ENCODE measurements around the gene EMSY. TPM values are rescaled to one million over a fixed set of nuclear protein-coding genes. Genes with fewer than 3 reads are reported as not detected.
"Not testable (repeated sequence)": the region's sequence is repeated elsewhere in the genome, so short reads cannot be mapped to it uniquely, and the experiment has no call there.

EMSY gene
- polyA plus RNA-seq: 16.3 TPM
- long read RNA-seq, donor 1: 0 reads
- long read RNA-seq, donor 2, partial matches to known transcripts: 5 of 5 reads
- long read RNA-seq, donor 2, other reads (novel, unspliced or antisense): 0 of 5 reads
- long read RNA-seq, donor 3: 0 reads
- long read RNA-seq, donor 4: 0 reads
- long read RNA-seq, donor 5: 0 reads
- long read RNA-seq, donor 6, partial matches to known transcripts: 0 of 1 reads
- long read RNA-seq, donor 6, other reads (novel, unspliced or antisense): 0 of 1 reads
- long read RNA-seq, donor 7, partial matches to known transcripts: 0 of 2 reads
- long read RNA-seq, donor 7, other reads (novel, unspliced or antisense): 0 of 2 reads
- long read RNA-seq, donor 8: 0 reads
- long read RNA-seq, donor 9, partial matches to known transcripts: 0 of 1 reads
- long read RNA-seq, donor 9, other reads (novel, unspliced or antisense): 0 of 1 reads
- long read RNA-seq, donor 10: 0 reads
- long read RNA-seq, donor 11, partial matches to known transcripts: 0 of 2 reads
- long read RNA-seq, donor 11, other reads (novel, unspliced or antisense): 0 of 2 reads

DNA sequence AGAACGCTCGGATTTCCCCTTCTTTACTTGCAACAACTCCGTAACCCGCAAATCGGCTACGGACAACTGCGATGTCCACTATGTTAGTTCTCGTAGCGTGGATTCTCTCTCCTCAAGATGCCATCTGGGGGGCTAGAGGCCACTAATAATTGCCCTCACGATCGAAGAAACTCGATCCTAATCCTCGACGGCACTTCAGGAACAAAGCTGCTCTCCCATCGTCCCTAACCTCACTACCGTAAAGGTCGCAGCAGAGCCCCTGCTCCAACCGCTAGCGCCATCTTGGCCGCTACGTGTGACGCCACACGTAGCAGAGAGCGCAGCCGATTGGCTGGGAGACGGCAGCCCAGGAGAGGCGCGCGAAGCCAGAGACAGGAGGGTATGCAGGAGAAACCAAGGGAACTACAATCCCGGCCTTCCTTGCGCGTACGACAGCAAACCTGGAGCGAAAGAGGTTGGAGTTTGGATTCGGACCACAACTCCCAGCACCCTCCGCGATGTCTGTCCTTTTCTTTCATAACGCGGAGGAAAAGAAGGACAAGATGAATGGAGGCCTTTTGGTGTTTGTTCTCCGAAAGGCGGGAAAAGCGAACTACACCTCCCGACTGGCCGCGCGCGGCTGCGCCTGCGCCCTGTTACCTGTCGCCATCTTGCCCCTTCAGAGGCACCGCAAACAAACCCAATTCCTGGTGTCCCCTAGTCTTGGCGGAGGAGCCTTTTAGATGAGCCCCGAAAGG is at the start of gene EMSY:
Gene EMSY, plus strand, starts transcription at position 635 of the 737 bp plus-strand sequence. CDS start 1,921 bp downstream, outside the sequence.
- Histone ChIP-seq H3K36me3 (ENCODE audit: control insufficient read depth, insufficient read depth, low read length) (peaks cover 8% of the 10 kb centered on the region), H3K27ac (ENCODE audit: low read length) (peak within 1 kb of the TSS; percentile 85)

DNA sequence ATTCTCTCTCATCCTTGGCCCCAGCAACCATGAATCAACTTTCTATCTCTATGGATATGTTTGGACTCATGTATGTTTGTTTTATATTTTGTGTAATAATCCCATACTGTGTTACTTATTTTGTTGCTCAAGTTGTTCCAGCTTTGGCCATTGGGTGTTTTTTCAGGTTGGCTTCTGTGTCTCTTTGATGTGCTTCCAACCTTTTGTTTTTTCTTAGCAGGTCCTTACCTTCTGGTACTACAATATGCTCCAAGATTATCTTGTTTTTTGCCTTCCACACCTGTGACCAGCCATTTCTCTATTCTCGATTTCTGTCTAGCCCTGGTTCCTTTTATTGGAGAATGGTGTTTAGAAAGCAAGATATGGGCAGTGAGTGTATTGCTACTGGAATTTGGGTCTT is 49.5 kb upstream of the EMSY start:
- Histone ChIP-seq H3K36me3 (ENCODE audit: control insufficient read depth, insufficient read depth, low read length) (no peaks in the 10 kb centered on the region), H3K9me3 (ENCODE audit: control insufficient read depth, low read depth, low read length) (no peaks in the 10 kb centered on the region), H3K4me1 (ENCODE audit: control insufficient read depth, insufficient read depth, low read length) (no peaks in the 10 kb centered on the region), H3K27ac (ENCODE audit: low read length) (no peak overlapping the region), H3K27me3 (ENCODE audit: control insufficient read depth, insufficient read depth, low read length) (no peaks in the 10 kb centered on the region), H3K4me3 (ENCODE audit: low read length) (no peak overlapping the region)
- DNase-seq: no peak
- WGBS (ENCODE audit: insufficient coverage, low lambda C conversion rate): no CpG with 5 or more reads among the region's 1 CpG

More for the DNA sequence above, at the start of gene EMSY:
- Histone ChIP-seq H3K27me3 (ENCODE audit: control insufficient read depth, insufficient read depth, low read length) (no peaks in the 10 kb centered on the region), H3K4me3 (ENCODE audit: low read length) (peak within 1 kb of the TSS; percentile 92), H3K9me3 (ENCODE audit: control insufficient read depth, low read depth, low read length) (no peaks in the 10 kb centered on the region), H3K4me1 (ENCODE audit: control insufficient read depth, insufficient read depth, low read length) (peaks cover 2% of the 10 kb centered on the region)
- DNase-seq: peak; percentile 99 to 100
- WGBS (ENCODE audit: insufficient coverage, low lambda C conversion rate): no CpG with 5 or more reads among the region's 53 CpGs

GRCh38 chr11:76397383-76397782 is 47.4 kb upstream of the EMSY start:
- Histone ChIP-seq H3K36me3 (ENCODE audit: control insufficient read depth, insufficient read depth, low read length) (no peaks in the 10 kb centered on the region), H3K4me1 (ENCODE audit: control insufficient read depth, insufficient read depth, low read length) (no peaks in the 10 kb centered on the region), H3K4me3 (ENCODE audit: low read length) (no peak overlapping the region), H3K27ac (ENCODE audit: low read length) (no peak overlapping the region), H3K9me3 (ENCODE audit: control insufficient read depth, low read depth, low read length) (no peaks in the 10 kb centered on the region), H3K27me3 (ENCODE audit: control insufficient read depth, insufficient read depth, low read length) (no peaks in the 10 kb centered on the region)
- WGBS (ENCODE audit: insufficient coverage, low lambda C conversion rate): 100% methylated on average over 3 of the region's 3 CpGs
- DNase-seq: no peak

- H3K36me3 ChIP-seq (ENCODE audit: control insufficient read depth, insufficient read depth, low read length): no peaks in the 10 kb centered on the region
- DNase-seq: no peak
- WGBS (ENCODE audit: insufficient coverage, low lambda C conversion rate): 100% methylated on average over 1 of the region's 1 CpG
- H3K4me1 ChIP-seq (ENCODE audit: control insufficient read depth, insufficient read depth, low read length): no peaks in the 10 kb centered on the region
- H3K27ac ChIP-seq (ENCODE audit: low read length): no peak overlapping the region
- H3K4me3 ChIP-seq (ENCODE audit: low read length): no peak overlapping the region
- no peaks in the 10 kb centered on the region for H3K27me3 ChIP-seq (ENCODE audit: control insufficient read depth, insufficient read depth, low read length)
- H3K9me3 ChIP-seq (ENCODE audit: control insufficient read depth, low read depth, low read length): no peaks in the 10 kb centered on the region
Measured at GRCh38 chr11:76400967-76401366, 43.9 kb upstream of the EMSY start.

- H3K4me1 ChIP-seq (ENCODE audit: control insufficient read depth, insufficient read depth, low read length); DNase-seq; H3K9me3 ChIP-seq (ENCODE audit: control insufficient read depth, low read depth, low read length); H3K36me3 ChIP-seq (ENCODE audit: control insufficient read depth, insufficient read depth, low read length); H3K27me3 ChIP-seq (ENCODE audit: control insufficient read depth, insufficient read depth, low read length); H3K27ac ChIP-seq (ENCODE audit: low read length); H3K4me3 ChIP-seq (ENCODE audit: low read length): not testable (repeated sequence)
- WGBS (ENCODE audit: insufficient coverage, low lambda C conversion rate): no CpG with 5 or more reads among the region's 8 CpGs
Measured at GRCh38 chr11:76401484-76401883, 43.3 kb upstream of the EMSY start.

DNA sequence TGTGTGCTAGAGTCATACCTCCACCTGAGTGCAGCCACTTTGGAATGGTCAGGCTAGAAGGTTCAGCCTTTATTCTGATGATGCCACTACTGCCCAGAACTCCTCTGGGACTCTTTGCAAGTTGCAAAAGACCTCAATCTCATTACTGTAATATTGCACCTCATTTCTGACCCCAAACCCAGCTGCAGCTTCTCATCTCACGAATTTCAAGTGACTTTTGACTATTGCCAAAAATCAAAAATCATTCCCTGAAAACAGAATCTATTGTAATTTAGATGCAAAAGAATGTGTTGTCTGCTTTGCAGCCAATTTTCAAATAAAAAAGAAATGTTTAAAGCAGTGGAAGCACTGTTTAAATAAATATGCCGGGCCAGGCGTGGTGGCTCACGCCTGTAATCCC is 38.5 kb upstream of the EMSY start:
- 100% methylated on average over 1 of the region's 4 CpGs for WGBS (ENCODE audit: insufficient coverage, low lambda C conversion rate)
- no peak for DNase-seq
- Histone ChIP-seq H3K27me3 (ENCODE audit: control insufficient read depth, insufficient read depth, low read length) (no peaks in the 10 kb centered on the region), H3K4me3 (ENCODE audit: low read length) (no peak overlapping the region), H3K4me1 (ENCODE audit: control insufficient read depth, insufficient read depth, low read length) (no peaks in the 10 kb centered on the region), H3K36me3 (ENCODE audit: control insufficient read depth, insufficient read depth, low read length) (no peaks in the 10 kb centered on the region), H3K9me3 (ENCODE audit: control insufficient read depth, low read depth, low read length) (no peaks in the 10 kb centered on the region), H3K27ac (ENCODE audit: low read length) (no peak overlapping the region)

DNA sequence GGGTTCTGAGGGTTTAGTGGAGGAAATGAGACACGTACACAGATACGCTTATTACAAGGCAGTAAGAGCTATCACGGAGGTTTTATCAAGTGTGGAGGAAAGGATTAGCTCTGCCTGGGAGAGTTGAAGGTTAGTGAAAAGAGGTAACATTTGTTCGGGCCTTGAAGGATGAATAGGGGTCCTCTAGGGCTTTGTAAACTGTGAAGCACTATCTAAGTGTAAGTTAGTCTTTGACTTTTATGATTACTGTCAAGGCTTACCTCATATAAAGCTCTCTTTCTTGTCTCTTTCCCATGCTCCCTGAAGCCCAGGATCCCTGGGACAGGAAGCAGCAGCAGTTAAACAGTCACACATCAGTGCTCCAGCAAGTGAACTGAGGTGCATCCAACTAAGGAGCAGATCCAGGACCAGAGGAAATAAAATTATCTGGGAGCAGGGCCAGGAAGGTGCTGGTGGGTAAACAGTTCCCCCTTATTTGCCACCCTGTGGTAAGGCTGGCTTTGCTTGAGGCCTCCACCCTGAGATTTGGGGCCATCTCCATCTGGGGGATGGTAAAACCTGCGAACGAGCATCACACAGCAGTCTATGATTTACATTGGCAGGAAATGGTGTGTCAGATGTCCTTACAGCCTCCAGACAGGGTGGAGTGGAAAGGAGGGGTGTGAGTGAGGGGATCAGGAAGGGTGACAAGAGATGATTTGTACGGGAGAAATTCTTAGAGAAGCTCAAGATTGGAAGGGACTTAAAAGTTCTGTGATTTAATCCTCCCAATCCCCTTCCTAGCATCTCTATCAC is 36.5 kb upstream of the EMSY start:
- Histone ChIP-seq H3K9me3 (ENCODE audit: control insufficient read depth, low read depth, low read length) (no peaks in the 10 kb centered on the region), H3K4me1 (ENCODE audit: control insufficient read depth, insufficient read depth, low read length) (no peaks in the 10 kb centered on the region), H3K27ac (ENCODE audit: low read length) (no peak overlapping the region), H3K36me3 (ENCODE audit: control insufficient read depth, insufficient read depth, low read length) (no peaks in the 10 kb centered on the region), H3K27me3 (ENCODE audit: control insufficient read depth, insufficient read depth, low read length) (no peaks in the 10 kb centered on the region), H3K4me3 (ENCODE audit: low read length) (no peak overlapping the region)
- 20% methylated on average over 3 of the region's 7 CpGs for WGBS (ENCODE audit: insufficient coverage, low lambda C conversion rate)
- no peak for DNase-seq

- Histone ChIP-seq H3K9me3 (ENCODE audit: control insufficient read depth, low read depth, low read length) (no peaks in the 10 kb centered on the region), H3K4me1 (ENCODE audit: control insufficient read depth, insufficient read depth, low read length) (no peaks in the 10 kb centered on the region), H3K27ac (ENCODE audit: low read length) (no peak overlapping the region), H3K4me3 (ENCODE audit: low read length) (no peak overlapping the region), H3K36me3 (ENCODE audit: control insufficient read depth, insufficient read depth, low read length) (no peaks in the 10 kb centered on the region), H3K27me3 (ENCODE audit: control insufficient read depth, insufficient read depth, low read length) (no peaks in the 10 kb centered on the region)
- DNase-seq: no peak
- WGBS (ENCODE audit: insufficient coverage, low lambda C conversion rate): no CpG with 5 or more reads among the region's 10 CpGs
Measured at GRCh38 chr11:76410851-76411357, 33.9 kb upstream of the EMSY start.

DNA sequence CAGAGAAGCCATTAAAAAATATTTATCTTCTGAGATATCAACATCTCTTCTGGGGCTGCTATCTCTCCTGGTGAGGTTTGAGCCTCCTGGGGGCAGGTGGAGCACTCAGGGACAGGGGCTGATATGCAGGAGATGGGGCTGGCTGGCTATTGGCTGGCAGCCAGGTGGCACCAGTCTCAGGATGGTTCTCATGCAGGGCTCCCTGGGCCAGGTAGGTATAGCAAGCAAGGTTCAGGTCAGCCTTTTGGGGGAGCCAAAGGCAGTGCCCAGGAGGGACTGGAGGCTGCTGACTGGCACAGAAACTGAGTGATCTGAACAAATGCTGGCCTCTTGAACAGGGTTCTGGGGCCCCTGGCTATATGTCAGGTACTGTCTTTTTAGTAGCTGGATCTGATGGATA is 29.7 kb upstream of the EMSY start:
- no peak for DNase-seq
- Histone ChIP-seq H3K36me3 (ENCODE audit: control insufficient read depth, insufficient read depth, low read length) (no peaks in the 10 kb centered on the region), H3K9me3 (ENCODE audit: control insufficient read depth, low read depth, low read length) (no peaks in the 10 kb centered on the region), H3K4me3 (ENCODE audit: low read length) (no peak overlapping the region), H3K27me3 (ENCODE audit: control insufficient read depth, insufficient read depth, low read length) (no peaks in the 10 kb centered on the region), H3K4me1 (ENCODE audit: control insufficient read depth, insufficient read depth, low read length) (no peaks in the 10 kb centered on the region), H3K27ac (ENCODE audit: low read length) (no peak overlapping the region)

- H3K27me3 ChIP-seq (ENCODE audit: control insufficient read depth, insufficient read depth, low read length): no peaks in the 10 kb centered on the region
- H3K4me1 ChIP-seq (ENCODE audit: control insufficient read depth, insufficient read depth, low read length): no peaks in the 10 kb centered on the region
- no peaks in the 10 kb centered on the region for H3K9me3 ChIP-seq (ENCODE audit: control insufficient read depth, low read depth, low read length)
- no peak overlapping the region for H3K27ac ChIP-seq (ENCODE audit: low read length)
- no CpG with 5 or more reads among the region's 3 CpGs for WGBS (ENCODE audit: insufficient coverage, low lambda C conversion rate)
- H3K36me3 ChIP-seq (ENCODE audit: control insufficient read depth, insufficient read depth, low read length): no peaks in the 10 kb centered on the region
- H3K4me3 ChIP-seq (ENCODE audit: low read length): no peak overlapping the region
- no peak for DNase-seq
Measured at GRCh38 chr11:76419896-76420295, 24.9 kb upstream of the EMSY start.

Measured in large intestine (tissue), 12 donors.